NB4 (cell line): ENCODE data around the gene GRIA1.

Experiments
- TF ChIP-seq, protein P1 (sequence below): IDR thresholded peaks from 2 replicates; pipeline ENCODE4 v1.6.1; 2011; ENCODE audit warnings: low read depth, low read length
- TF ChIP-seq, protein P2 (sequence below): IDR thresholded peaks from one replicate; pipeline ENCODE4 v1.5.1; 2012; ENCODE audit warnings: low read depth, low read length

DNA sequence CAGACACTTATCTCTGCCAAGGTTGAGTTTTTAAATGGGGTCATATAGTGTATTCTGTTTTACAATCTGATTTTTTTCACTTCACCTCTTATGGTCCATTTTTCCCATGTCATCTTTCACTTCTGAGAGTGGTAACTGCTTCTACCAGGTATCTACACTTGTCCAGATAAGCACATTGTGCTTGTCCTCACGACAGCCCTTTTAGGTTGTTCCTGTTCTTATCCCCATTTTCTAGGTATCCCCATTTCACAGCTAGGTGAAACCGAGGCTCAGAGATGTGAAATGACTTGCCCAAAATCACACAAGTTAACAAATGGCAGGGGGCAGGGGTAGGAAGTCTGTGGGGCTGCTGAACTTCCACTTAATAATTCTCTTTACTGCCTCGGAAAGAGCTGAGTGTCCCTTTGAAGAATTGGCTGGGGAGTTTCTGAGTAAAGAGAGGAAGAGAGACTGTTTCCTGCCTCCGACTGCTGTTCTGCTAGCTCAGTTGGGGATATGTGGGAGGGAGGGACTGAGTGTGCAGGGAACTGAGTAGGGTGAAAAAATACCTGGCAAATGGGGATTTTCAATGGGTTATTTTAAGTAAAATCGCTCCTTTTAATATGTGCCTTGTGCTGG, 255.4 kb downstream of the GRIA1 start:
- TF ChIP-seq, protein P1, sequence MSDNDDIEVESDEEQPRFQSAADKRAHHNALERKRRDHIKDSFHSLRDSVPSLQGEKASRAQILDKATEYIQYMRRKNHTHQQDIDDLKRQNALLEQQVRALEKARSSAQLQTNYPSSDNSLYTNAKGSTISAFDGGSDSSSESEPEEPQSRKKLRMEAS: no peak
- TF ChIP-seq, protein P2, sequence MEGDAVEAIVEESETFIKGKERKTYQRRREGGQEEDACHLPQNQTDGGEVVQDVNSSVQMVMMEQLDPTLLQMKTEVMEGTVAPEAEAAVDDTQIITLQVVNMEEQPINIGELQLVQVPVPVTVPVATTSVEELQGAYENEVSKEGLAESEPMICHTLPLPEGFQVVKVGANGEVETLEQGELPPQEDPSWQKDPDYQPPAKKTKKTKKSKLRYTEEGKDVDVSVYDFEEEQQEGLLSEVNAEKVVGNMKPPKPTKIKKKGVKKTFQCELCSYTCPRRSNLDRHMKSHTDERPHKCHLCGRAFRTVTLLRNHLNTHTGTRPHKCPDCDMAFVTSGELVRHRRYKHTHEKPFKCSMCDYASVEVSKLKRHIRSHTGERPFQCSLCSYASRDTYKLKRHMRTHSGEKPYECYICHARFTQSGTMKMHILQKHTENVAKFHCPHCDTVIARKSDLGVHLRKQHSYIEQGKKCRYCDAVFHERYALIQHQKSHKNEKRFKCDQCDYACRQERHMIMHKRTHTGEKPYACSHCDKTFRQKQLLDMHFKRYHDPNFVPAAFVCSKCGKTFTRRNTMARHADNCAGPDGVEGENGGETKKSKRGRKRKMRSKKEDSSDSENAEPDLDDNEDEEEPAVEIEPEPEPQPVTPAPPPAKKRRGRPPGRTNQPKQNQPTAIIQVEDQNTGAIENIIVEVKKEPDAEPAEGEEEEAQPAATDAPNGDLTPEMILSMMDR: no peak
